GM18505 (cell line): Measurements from ENCODE around the gene MAP1S.

ENCODE experiments used
- ATAC-seq: cut with Tn5 transposase; IDR thresholded peaks from one replicate; pipeline ENCODE4 v1.9.1; 2021; ENCODE audit not compliant: unreplicated experiment
- POLR2A ChIP-seq: IDR thresholded peaks from 4 replicates; pipeline ENCODE4 v1.6.1; 2011; ENCODE audit warnings: borderline replicate concordance; ENCODE audit not compliant: insufficient read depth, insufficient read length; ENCODE audit errors: extremely low read depth

Gene MAP1S

DNA sequence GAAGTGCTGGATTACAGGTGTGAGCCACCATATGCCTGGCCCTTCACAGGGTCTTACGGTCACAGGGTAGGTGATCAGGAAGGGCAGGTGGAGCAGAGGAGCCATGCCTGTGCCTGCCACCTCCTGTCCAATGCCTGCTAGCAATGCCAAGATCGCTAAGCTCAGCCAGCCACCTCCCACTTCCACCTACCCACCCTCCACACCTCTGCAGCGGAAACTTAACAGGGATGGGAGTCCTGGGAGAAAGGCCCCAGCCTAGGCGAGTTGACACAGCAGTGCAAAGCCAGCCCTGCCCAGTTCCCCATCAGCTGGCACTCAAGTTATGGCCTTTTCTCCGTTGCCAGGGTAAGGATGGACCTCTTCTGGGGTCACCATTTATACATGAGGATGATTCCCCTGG is 16.1 kb downstream of the MAP1S start:
- ATAC-seq = no peak

DNA sequence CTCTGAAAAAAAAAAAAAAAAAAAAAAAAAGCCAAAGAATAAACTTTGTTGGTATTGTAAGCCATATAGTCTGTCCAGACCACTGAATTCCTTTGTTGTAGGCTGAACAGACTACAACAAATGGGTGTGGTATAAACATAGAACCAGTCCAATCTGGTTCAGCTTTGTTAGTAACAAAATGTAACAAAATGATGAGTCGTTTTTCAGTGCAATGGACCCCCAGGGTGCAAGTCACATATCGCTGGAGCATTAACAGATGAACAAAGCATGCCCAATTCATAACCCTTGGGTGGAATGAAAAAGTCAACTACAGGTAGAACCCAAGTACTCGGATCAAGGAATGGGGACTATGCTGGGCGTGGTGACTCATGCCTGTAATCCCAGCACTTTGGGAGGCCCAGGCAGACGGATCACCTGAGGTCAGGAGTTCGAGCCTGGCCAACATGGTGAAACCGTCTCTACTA is 18.4 kb downstream of the MAP1S start:
- no peak for ATAC-seq
- no peak for TF ChIP-seq POLR2A

More for the DNA sequence above, 16.1 kb downstream of the MAP1S start:
- no peak for TF ChIP-seq POLR2A

GRCh38 chr19:17739121-17739875 is 20.0 kb downstream of the MAP1S start:
- ATAC-seq = no peak
- TF ChIP-seq POLR2A = peak; percentile 14

GRCh38 chr19:17741456-17741855 is 22.2 kb downstream of the MAP1S start:
- ATAC-seq = no peak
- TF ChIP-seq POLR2A = no peak

- no peak for ATAC-seq
- TF ChIP-seq POLR2A = no peak
Observed at GRCh38 chr19:17743874-17744580, 24.7 kb downstream of the MAP1S start.

GRCh38 chr19:17747205-17748098 is 28.2 kb downstream of the MAP1S start:
- peak; percentile 69 for ATAC-seq
- TF ChIP-seq POLR2A = no peak

DNA sequence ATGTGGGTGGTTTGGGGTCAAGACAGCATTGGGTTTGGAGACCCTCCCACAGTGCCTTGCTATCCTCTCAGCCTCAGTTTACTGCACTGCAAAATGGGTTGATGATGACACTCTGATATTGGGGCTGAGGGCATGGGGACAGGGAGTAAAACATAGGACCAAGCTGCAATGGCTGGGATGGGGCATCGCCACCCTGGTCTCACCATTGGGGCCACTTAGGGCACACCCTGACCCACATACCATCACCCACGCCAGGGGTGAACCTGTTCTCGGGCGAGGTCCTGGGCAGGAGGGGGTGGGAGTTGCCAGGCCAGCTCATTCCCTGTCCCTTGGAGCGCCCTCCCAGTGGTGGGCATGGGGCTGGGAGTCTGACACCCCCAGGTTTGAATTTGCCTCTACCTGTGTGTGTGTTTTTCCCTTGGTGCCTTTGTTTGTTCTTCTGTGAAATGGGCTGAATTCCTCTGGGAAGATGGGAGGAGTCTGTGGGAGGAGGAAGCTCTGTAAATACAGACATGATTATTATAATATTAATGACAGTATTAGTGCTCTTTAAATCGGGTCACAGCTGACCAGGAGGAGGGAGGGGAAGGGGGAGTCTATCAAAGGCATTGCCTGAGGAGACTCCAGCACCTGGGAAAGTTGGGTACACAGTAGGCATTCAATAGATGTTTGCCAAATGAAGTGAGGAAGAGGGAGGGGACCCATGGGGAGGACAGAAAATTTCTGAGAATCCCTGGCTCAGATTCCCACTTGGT is 29.8 kb downstream of the MAP1S start:
- no peak for ATAC-seq
- no peak for TF ChIP-seq POLR2A

GRCh38 chr19:17749912-17750317 is 30.6 kb downstream of the MAP1S start:
- TF ChIP-seq POLR2A = no peak
- no peak for ATAC-seq

DNA sequence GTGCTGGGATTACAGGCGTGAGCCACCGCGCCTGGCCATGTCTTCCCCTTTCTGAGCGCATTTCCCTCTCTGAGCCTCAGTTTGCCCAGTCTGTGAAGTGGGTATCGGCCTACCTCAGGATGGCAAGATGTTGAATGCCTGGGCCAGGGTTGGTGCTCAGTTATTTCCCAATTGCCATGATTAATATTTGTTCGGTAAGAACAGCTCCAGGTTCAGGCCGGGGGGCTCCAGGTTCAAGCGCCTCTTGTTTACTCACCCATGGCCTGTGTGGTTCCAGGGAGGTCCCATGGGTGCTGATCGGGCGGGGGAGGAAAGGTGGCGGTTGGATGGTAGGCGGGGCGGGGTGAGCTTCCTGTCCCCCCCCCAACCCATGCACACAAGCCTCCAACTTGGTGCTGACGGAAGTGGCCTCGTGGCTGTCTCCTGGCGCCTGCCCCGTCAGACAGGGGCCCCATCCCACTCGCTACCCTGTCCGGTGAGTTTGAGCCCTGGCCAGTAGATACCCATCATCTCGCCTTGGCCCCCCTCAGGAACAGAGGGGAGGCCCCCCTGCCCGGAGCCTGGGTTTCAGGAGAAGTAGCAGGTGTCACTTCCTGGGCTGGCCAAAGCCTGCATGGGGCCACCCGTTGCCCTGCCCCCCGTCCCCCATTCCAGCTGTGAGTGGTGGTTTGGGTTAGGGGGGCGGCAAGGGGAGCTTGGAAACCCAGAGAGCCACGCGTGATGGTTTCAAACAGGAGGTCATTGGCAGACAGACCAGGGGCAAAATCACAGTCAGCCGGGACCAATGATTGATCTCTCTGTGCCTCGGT is 32.0 kb downstream of the MAP1S start, which contains the start of gene FCHO1:
Gene FCHO1 (plus strand): TSS at position 375 of the 809 bp plus-strand sequence. CDS start 3,688 bp downstream, outside the sequence.
- ATAC-seq = peak; percentile 28
- TF ChIP-seq POLR2A = peak; percentile 64

- TF ChIP-seq POLR2A = no peak
- peak; percentile 4 for ATAC-seq
Observed at GRCh38 chr19:17751912-17752273, 32.6 kb downstream of the MAP1S start.

DNA sequence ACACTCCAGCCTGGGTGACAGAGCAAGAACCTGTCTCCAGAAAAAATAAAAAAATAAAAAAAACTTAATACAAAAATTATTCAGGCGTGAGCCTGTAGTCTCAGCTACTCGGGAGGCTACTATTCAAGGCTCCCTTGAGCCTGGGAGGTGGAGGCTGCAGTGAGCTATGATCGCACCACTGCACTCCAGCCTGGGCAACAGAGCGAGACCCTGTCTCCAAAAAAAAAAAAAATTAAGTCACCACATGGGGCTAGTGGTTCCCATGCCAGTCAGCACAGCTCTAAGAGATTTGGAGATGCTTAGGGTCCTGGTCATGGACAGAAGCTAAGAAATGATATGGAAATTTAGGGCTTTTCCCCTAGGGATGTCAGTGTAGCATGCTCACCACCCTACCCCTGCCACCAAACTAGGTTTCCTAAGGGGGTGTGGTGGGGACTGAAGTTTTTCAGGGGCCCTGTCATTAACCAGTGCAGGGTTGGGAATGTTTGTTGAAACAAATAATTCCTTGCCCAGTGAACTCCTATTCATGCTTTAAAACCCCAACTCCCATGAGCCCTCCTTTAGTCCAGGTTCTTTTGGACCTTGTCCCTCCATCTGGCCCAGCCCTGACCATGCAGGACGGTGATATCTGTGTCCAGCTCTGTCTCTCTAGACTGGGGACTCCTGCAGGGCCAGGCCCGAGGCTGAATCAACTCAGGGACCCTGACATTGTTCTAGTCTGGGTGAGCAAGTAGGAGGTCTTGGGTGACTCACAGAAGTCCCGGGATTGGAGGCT is 33.8 kb downstream of the MAP1S start:
- no peak for TF ChIP-seq POLR2A
- ATAC-seq = no peak
